HG03175 (cell line): ENCODE measurements around the gene PRPF18.

ENCODE experiments used
- ATAC-seq: cut with Tn5 transposase; IDR thresholded peaks from one replicate; pipeline ENCODE4 v1.9.1; 2021; ENCODE audit warnings: mild to moderate bottlenecking, moderate library complexity; ENCODE audit not compliant: unreplicated experiment

Gene PRPF18

GRCh38 chr10:13637303-13637856 is 50.6 kb downstream of the PRPF18 start:
- peak; percentile 57 for ATAC-seq

GRCh38 chr10:13637894-13638293 is 51.1 kb downstream of the PRPF18 start:
- no peak for ATAC-seq

GRCh38 chr10:13642293-13642692 is 55.5 kb downstream of the PRPF18 start:
- ATAC-seq, result no peak

GRCh38 chr10:13643016-13643415 is 56.3 kb downstream of the PRPF18 start:
- ATAC-seq, result no peak

GRCh38 chr10:13644866-13645265 is 58.1 kb downstream of the PRPF18 start:
- no peak for ATAC-seq

GRCh38 chr10:13648425-13648824 is 61.7 kb downstream of the PRPF18 start:
- no peak for ATAC-seq

GRCh38 chr10:13649844-13650520 is 63.2 kb downstream of the PRPF18 start:
- no peak for ATAC-seq

- ATAC-seq, result no peak
Measured at GRCh38 chr10:13650961-13651360, 64.2 kb downstream of the PRPF18 start.

- no peak for ATAC-seq
Measured at GRCh38 chr10:13651969-13652720, 65.4 kb downstream of the PRPF18 start.

- ATAC-seq, result no peak
Measured at GRCh38 chr10:13652860-13653259, 66.1 kb downstream of the PRPF18 start.

- ATAC-seq, result no peak
Measured at GRCh38 chr10:13654118-13654830, 67.5 kb downstream of the PRPF18 start.

GRCh38 chr10:13654846-13655245 is 68.1 kb downstream of the PRPF18 start:
- ATAC-seq, result no peak

- no peak for ATAC-seq
Measured at GRCh38 chr10:13656337-13657100, 69.8 kb downstream of the PRPF18 start.

GRCh38 chr10:13657101-13657680 is 70.4 kb downstream of the PRPF18 start:
- ATAC-seq, result no peak

GRCh38 chr10:13658264-13658663 is 71.5 kb downstream of the PRPF18 start:
- ATAC-seq, result no peak

- ATAC-seq, result no peak
Measured at GRCh38 chr10:13658871-13659685, 72.3 kb downstream of the PRPF18 start.

GRCh38 chr10:13659887-13660550 is 73.3 kb downstream of the PRPF18 start:
- peak; percentile 54 for ATAC-seq

- ATAC-seq, result no peak
Measured at GRCh38 chr10:13660551-13660920, 73.8 kb downstream of the PRPF18 start.

- no peak for ATAC-seq
Measured at GRCh38 chr10:13661256-13661655, 74.5 kb downstream of the PRPF18 start.
